Colonic mucosa (tissue), 4 donors: ENCODE results near the gene SNUPN. TPM values are rescaled to one million over a fixed set of nuclear protein-coding genes. Genes with fewer than 3 reads are reported as not detected.
"Not testable (repeated sequence)": the region's sequence is repeated elsewhere in the genome, so short reads cannot be mapped to it uniquely, and the experiment has no call there.

Experiments
- DNase-seq: peaks from one replicate; pipeline ENCODE4 v3.0.0-alpha.2; 2020
- H3K27ac ChIP-seq: fragments of 200-600 bp; one replicate; pipeline ENCODE4 v1.8.0; 2021
- H3K27me3 ChIP-seq: fragments of 200-600 bp; one replicate; pipeline ENCODE4 v1.8.0; 2021
- H3K36me3 ChIP-seq: fragments of 200-600 bp; one replicate; pipeline ENCODE4 v1.8.0; 2021
- H3K4me1 ChIP-seq: fragments of 200-600 bp; one replicate; pipeline ENCODE4 v1.8.0; 2021; ENCODE audit warnings: mild to moderate bottlenecking
- H3K4me3 ChIP-seq: fragments of 200-600 bp; one replicate; pipeline ENCODE4 v1.8.0; 2021
- H3K9ac ChIP-seq, 2 donors: one replicate each; pipeline ENCODE4 v1.7.0; 2013; ENCODE audit warnings: control low read depth in 2 of 2, low read depth in 2 of 2, low read length in 2 of 2
- H3K9me3 ChIP-seq: fragments of 200-600 bp; one replicate; pipeline ENCODE4 v1.8.0; 2021
- CTCF ChIP-seq: fragments of 200-600 bp; IDR thresholded peaks from one replicate; pipeline ENCODE4 v1.8.0; 2022; ENCODE audit warnings: antibody characterized with exemption, mild to moderate bottlenecking
- intact Hi-C: fragments of 100-400 bp; cut with DNase I; formaldehyde crosslinking; loops from one replicate; pipeline ENCODE4 v1.14.1; 2022
- total RNA-seq, 2 donors: library from RNA; stranded (reverse); fragmentation: NEBNext Ultra II Directional in 1 of 2; extraction: Animal tissue kit (Norgen Biotek cat#: 25700) in 1 of 2; gene quantifications; one replicate each; pipeline ENCODE4 v1.2.1, GENCODE V29; 2021
- donor health status: healthy.
- donor health status: DM: no; HTN: no; CAD: no.
- donor health status: DM: no; HTN: no; CAD: no.

SNUPN gene
- total RNA-seq, 2 donors from 2014 or later = 19.1 to 20.7 TPM

GRCh38 chr15:75591655-75592364, 33.7 kb downstream of the SNUPN start:
- Histone ChIP-seq H3K9me3 (no peaks in the 10 kb centered on the region), H3K9ac (no peak overlapping the region), H3K4me1 (no peaks in the 10 kb centered on the region), H3K27ac (no peak overlapping the region), H3K4me3 (no peak overlapping the region), H3K27me3 (no peaks in the 10 kb centered on the region), H3K36me3 (no peaks in the 10 kb centered on the region)
- intact Hi-C loops = no loop called here
- no peak for DNase-seq
- no peak for TF ChIP-seq CTCF

- no peak overlapping the region for H3K9ac ChIP-seq
- H3K36me3 ChIP-seq = no peaks in the 10 kb centered on the region
- no peak for DNase-seq
- H3K9me3 ChIP-seq = no peaks in the 10 kb centered on the region
- H3K4me3 ChIP-seq = no peak overlapping the region
- TF ChIP-seq CTCF = no peak
- H3K4me1 ChIP-seq = no peaks in the 10 kb centered on the region
- intact Hi-C loops = no loop called here
- H3K27me3 ChIP-seq = no peaks in the 10 kb centered on the region
- H3K27ac ChIP-seq = no peak overlapping the region
Observed at GRCh38 chr15:75590239-75590638, 35.3 kb downstream of the SNUPN start.

GRCh38 chr15:75589071-75589470, 36.5 kb downstream of the SNUPN start:
- Histone ChIP-seq H3K27me3 (no peaks in the 10 kb centered on the region), H3K4me3 (no peak overlapping the region), H3K9me3 (no peaks in the 10 kb centered on the region), H3K9ac (no peak overlapping the region), H3K36me3 (no peaks in the 10 kb centered on the region), H3K4me1 (no peaks in the 10 kb centered on the region), H3K27ac (no peak overlapping the region)
- intact Hi-C loops = no loop called here
- TF ChIP-seq CTCF = no peak
- DNase-seq = no peak

GRCh38 chr15:75586422-75586821, 39.1 kb downstream of the SNUPN start:
- H3K9ac ChIP-seq, H3K9me3 ChIP-seq, H3K27me3 ChIP-seq, H3K4me3 ChIP-seq, H3K27ac ChIP-seq, H3K36me3 ChIP-seq, intact Hi-C loops, DNase-seq, H3K4me1 ChIP-seq: not testable (repeated sequence)

GRCh38 chr15:75584121-75584520, 41.4 kb downstream of the SNUPN start:
- no peak for DNase-seq
- H3K9me3 ChIP-seq = no peaks in the 10 kb centered on the region
- no peak overlapping the region for H3K9ac ChIP-seq
- no peak for TF ChIP-seq CTCF
- H3K4me3 ChIP-seq = no peak overlapping the region
- no peak overlapping the region for H3K27ac ChIP-seq
- H3K36me3 ChIP-seq = no peaks in the 10 kb centered on the region
- no peaks in the 10 kb centered on the region for H3K27me3 ChIP-seq
- intact Hi-C loops = no loop called here
- no peaks in the 10 kb centered on the region for H3K4me1 ChIP-seq

- H3K36me3 ChIP-seq = no peaks in the 10 kb centered on the region
- no peaks in the 10 kb centered on the region for H3K9me3 ChIP-seq
- no peak for DNase-seq
- H3K9ac ChIP-seq = no peak overlapping the region
- TF ChIP-seq CTCF = no peak
- H3K4me1 ChIP-seq = no peaks in the 10 kb centered on the region
- no peak overlapping the region for H3K27ac ChIP-seq
- H3K4me3 ChIP-seq = no peak overlapping the region
- intact Hi-C loops = no loop called here
- no peaks in the 10 kb centered on the region for H3K27me3 ChIP-seq
Observed at GRCh38 chr15:75583701-75584100, 41.8 kb downstream of the SNUPN start.

- H3K4me1 ChIP-seq, H3K9me3 ChIP-seq, H3K9ac ChIP-seq, intact Hi-C loops, DNase-seq, H3K27me3 ChIP-seq, H3K27ac ChIP-seq, H3K4me3 ChIP-seq, H3K36me3 ChIP-seq: not testable (repeated sequence)
Observed at GRCh38 chr15:75582943-75583342, 42.6 kb downstream of the SNUPN start.
